PFSK-1 (cell line): ENCODE results near the gene SURF1.

Experiments used
- FOXP2 ChIP-seq: optimal IDR thresholded peaks from 2 replicates; pipeline ENCODE3; 2011; ENCODE audit warnings: borderline replicate concordance, control low read depth, inconsistent platforms; ENCODE audit not compliant: insufficient read depth; ENCODE audit errors: extremely low read length, extremely low read depth
- POLR2AphosphoS5 ChIP-seq: IDR thresholded peaks from 2 replicates; pipeline ENCODE4 v1.6.1; 2012; ENCODE audit warnings: low read depth, mild to moderate bottlenecking, control low read depth, low read length, moderate library complexity
- SIN3A ChIP-seq: IDR thresholded peaks from 2 replicates; pipeline ENCODE4 v1.6.1; 2012; ENCODE audit warnings: mild to moderate bottlenecking, low read length, moderate library complexity, borderline replicate concordance; ENCODE audit not compliant: insufficient read depth
- TAF1 ChIP-seq: IDR thresholded peaks from 2 replicates; pipeline ENCODE4 v1.6.1; 2012; ENCODE audit warnings: low read length, control low read depth, borderline replicate concordance; ENCODE audit not compliant: insufficient read depth
- TF ChIP-seq, protein P1 (sequence below), 2 experiments: IDR thresholded peaks; 2 replicates each; pipeline versions ENCODE4 v1.6.1 to v1.8.0; 2011 to 2012; ENCODE audit warnings: low read depth in 2 of 2, low read length in 2 of 2, control low read depth in 1 of 2, inconsistent platforms in 1 of 2, mild to moderate bottlenecking in 1 of 2, moderate library complexity in 1 of 2; ENCODE audit not compliant: insufficient read depth in 1 of 2

The SURF1 gene

DNA sequence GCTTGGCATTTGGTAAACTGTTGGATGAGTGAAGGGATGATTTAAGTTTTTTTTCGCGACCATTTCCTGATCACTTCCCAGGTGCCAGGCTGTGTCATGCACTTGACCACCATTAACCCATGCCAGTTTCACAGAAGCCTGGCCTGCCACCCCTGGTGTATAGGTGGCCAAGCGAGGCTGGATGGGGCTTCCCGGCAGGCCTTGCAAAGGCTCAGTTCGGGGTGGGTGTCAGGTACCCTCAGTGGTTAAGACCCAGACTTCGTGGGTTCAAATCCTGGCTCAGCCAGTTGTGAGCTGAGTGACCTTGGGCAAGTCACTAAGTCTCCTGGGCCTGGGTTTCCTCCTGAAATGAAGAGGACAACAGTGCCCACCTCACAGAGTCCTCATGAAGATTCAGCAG is 10.7 kb downstream of the SURF1 start:
- TF ChIP-seq, protein P1, sequence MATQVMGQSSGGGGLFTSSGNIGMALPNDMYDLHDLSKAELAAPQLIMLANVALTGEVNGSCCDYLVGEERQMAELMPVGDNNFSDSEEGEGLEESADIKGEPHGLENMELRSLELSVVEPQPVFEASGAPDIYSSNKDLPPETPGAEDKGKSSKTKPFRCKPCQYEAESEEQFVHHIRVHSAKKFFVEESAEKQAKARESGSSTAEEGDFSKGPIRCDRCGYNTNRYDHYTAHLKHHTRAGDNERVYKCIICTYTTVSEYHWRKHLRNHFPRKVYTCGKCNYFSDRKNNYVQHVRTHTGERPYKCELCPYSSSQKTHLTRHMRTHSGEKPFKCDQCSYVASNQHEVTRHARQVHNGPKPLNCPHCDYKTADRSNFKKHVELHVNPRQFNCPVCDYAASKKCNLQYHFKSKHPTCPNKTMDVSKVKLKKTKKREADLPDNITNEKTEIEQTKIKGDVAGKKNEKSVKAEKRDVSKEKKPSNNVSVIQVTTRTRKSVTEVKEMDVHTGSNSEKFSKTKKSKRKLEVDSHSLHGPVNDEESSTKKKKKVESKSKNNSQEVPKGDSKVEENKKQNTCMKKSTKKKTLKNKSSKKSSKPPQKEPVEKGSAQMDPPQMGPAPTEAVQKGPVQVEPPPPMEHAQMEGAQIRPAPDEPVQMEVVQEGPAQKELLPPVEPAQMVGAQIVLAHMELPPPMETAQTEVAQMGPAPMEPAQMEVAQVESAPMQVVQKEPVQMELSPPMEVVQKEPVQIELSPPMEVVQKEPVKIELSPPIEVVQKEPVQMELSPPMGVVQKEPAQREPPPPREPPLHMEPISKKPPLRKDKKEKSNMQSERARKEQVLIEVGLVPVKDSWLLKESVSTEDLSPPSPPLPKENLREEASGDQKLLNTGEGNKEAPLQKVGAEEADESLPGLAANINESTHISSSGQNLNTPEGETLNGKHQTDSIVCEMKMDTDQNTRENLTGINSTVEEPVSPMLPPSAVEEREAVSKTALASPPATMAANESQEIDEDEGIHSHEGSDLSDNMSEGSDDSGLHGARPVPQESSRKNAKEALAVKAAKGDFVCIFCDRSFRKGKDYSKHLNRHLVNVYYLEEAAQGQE (IDR thresholded peaks at IDR 0.05; ENCODE audit: insufficient read depth in 1 of 2, low read depth in 2 of 2, low read length in 2 of 2), result no peak
- TF ChIP-seq POLR2AphosphoS5, result no peak
- TF ChIP-seq SIN3A, result no peak
- TF ChIP-seq FOXP2, result no peak
- no peak for TF ChIP-seq TAF1

DNA sequence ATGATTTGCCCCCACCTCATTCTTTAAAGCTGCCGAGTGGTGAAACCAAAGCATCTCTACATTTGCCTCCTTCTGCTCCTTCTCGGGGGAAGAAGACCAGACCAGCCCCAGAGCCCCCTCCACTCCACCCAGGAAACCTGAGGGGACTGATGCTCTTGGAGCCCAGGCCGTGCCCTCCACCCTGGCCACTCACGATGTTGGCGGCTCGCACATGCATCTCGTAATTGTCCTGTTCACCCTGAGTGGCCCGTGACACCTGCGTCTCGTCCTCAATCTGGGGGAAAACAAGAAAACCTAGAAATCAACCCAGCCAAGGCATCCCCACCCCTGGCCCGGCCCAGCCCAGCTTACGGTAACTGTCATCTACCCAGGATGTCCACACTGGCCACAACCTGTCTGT is 11.3 kb downstream of the SURF1 start:
- TF ChIP-seq POLR2AphosphoS5 (no peak), TAF1 (no peak), FOXP2 (no peak)
- TF ChIP-seq, protein P1 (IDR thresholded peaks at IDR 0.05; ENCODE audit: insufficient read depth in 1 of 2, low read depth in 2 of 2, low read length in 2 of 2), result no peak

DNA sequence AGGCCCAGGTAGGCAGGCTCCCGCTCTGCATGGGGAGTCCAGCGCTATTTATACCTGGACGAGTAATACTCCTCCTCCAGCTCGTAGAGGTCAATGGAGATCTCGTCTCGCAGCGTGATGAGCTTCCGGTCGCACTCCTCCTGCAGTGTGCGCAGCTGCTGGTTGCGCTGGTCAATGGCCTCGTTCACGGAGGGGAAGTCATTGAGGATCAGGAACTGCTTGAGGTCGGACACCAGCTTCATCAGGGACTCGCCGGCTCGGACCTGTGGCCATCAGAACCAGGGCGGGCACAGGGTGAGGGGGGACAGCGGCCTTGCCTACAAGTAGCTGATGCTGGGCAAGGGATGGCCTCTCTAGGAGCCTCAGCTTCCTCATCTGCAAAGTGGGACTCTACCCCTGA is 12.2 kb downstream of the SURF1 start:
- TF ChIP-seq POLR2AphosphoS5 (no peak), SIN3A (no peak), TAF1 (no peak), FOXP2 (no peak)
- TF ChIP-seq, protein P1 (IDR thresholded peaks at IDR 0.05; ENCODE audit: insufficient read depth in 1 of 2, low read depth in 2 of 2, low read length in 2 of 2), result no peak

DNA sequence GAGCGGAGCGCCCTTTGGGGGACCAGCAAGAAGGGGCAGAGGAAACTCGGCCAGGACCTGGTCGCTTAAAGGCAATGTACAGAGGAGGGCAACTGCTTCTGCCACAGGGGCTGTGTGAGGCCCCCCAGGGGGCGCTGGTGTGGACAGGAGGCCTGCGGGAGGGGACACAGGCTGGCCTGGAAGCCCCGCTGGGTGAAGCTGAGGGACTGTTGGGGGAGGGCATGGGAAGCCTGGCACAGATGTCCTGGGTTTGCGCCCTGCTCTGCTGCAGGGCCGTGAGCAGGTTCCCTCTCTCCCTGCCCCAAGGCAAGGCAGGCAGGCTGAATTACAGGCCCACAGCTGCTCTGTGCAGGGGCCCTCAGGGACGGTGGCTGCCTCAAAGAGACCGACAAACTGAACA is 13.7 kb downstream of the SURF1 start:
- TF ChIP-seq TAF1, result no peak
- TF ChIP-seq, protein P1 (IDR thresholded peaks at IDR 0.05; ENCODE audit: insufficient read depth in 1 of 2, low read depth in 2 of 2, low read length in 2 of 2), result no peak
- no peak for TF ChIP-seq SIN3A
- no peak for TF ChIP-seq FOXP2
- TF ChIP-seq POLR2AphosphoS5, result no peak

DNA sequence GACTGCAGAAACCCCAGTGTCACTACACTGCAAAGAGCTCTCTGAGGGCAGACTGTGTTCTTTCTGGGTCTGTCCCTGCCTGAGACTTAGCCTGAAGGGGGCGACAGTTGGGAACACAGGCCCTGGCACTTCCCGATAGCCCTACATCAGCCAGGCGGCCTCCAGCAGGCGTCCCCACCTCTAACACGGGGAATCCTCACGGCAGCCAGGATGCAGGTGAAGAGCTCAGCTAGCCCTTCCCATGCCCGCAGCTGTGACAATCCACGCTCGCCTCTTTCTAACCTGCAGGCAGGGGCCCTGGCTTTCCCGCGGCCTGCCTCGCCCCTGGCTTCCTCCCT is 14.2 kb downstream of the SURF1 start:
- TF ChIP-seq FOXP2, result no peak
